SU-DHL-6 (cell line): Measurements from ENCODE around the gene NUSAP1.
"Not testable (repeated sequence)": the region's sequence is repeated elsewhere in the genome, so short reads cannot be mapped to it uniquely, and the experiment has no call there.

Source experiments
- H2AFZ ChIP-seq: fragments of 200-600 bp; sonication (generic); 2 replicates; pipeline ENCODE4 v1.6.1; 2014; ENCODE audit warnings: low read depth, mild to moderate bottlenecking, moderate library complexity, mixed read lengths, antibody characterized with exemption, low read length; ENCODE audit not compliant: severe bottlenecking
- H3F3A ChIP-seq: fragments of 200-600 bp; shearing (Covaris generic); 2 replicates; pipeline ENCODE4 v1.6.0; 2016; ENCODE audit warnings: antibody characterized with exemption, mild to moderate bottlenecking; ENCODE audit not compliant: insufficient read depth
- H3K27ac ChIP-seq: fragments of 200-600 bp; sonication (generic); 2 replicates; pipeline ENCODE4 v1.5.1; 2016; ENCODE audit warnings: low read depth, mild to moderate bottlenecking, low read length, moderate library complexity, mixed read lengths
- H3K27me3 ChIP-seq: fragments of 200-600 bp; sonication (generic), shearing (Covaris generic); 2 replicates; pipeline ENCODE4 v1.6.0; 2014; ENCODE audit warnings: mild to moderate bottlenecking, low read length
- H3K36me3 ChIP-seq: fragments of 200-600 bp; sonication (generic); 2 replicates; pipeline ENCODE4 v1.6.1; 2014; ENCODE audit warnings: mild to moderate bottlenecking, low read length, mixed read lengths
- H3K4me2 ChIP-seq: fragments of 300-600, 200-600 bp; shearing (Covaris generic), sonication (generic); 2 replicates; pipeline ENCODE4 v1.6.0; 2014; ENCODE audit warnings: low read length, low read depth, mild to moderate bottlenecking; ENCODE audit not compliant: poor library complexity, severe bottlenecking
- H3K4me3 ChIP-seq: fragments of 200-600 bp; sonication (generic); 2 replicates; pipeline ENCODE4 v1.5.1; 2014; ENCODE audit warnings: antibody characterized with exemption, low read length, mild to moderate bottlenecking, mixed read lengths; ENCODE audit not compliant: insufficient read depth, poor library complexity, severe bottlenecking
- H3K79me2 ChIP-seq: fragments of 200-600 bp; sonication (generic); 2 replicates; pipeline ENCODE4 v1.6.1; 2014; ENCODE audit warnings: mild to moderate bottlenecking, low read length, moderate library complexity; ENCODE audit not compliant: insufficient read depth
- H3K9ac ChIP-seq: fragments of 200-600 bp; sonication (generic); 2 replicates; pipeline ENCODE4 v1.7.0; 2014; ENCODE audit warnings: mild to moderate bottlenecking, low read length
- H3K9me2 ChIP-seq: fragments of 200-600 bp; sonication (generic); replicated peaks from 2 replicates; pipeline ENCODE4 v1.6.1; 2014; ENCODE audit warnings: low read length; ENCODE audit not compliant: insufficient read depth
- H3K9me3 ChIP-seq: fragments of 200-600 bp; sonication (generic); 2 replicates; pipeline ENCODE4 v1.6.1; 2014; ENCODE audit warnings: low read length, mixed read lengths; ENCODE audit not compliant: insufficient read depth
- H4K20me1 ChIP-seq: fragments of 200-600 bp; sonication (generic); 2 replicates; pipeline ENCODE4 v1.6.1; 2014; ENCODE audit warnings: low read depth, mild to moderate bottlenecking, antibody characterized with exemption, low read length, moderate library complexity, mixed read lengths
- EZH2phosphoT487 ChIP-seq: fragments of 200-600 bp; sonication (generic), shearing (Covaris generic); conservative IDR thresholded peaks from 2 replicates; pipeline ENCODE4 v1.6.1; 2018; ENCODE audit warnings: mild to moderate bottlenecking, antibody characterized with exemption, low read length, moderate library complexity, mixed read lengths
- TF ChIP-seq, protein P1 (sequence below): fragments of 200-600 bp; sonication (generic); IDR thresholded peaks from one replicate; pipeline ENCODE4 v1.5.1; 2017; ENCODE audit warnings: antibody characterized with exemption, mild to moderate bottlenecking, low read length, moderate library complexity; ENCODE audit not compliant: insufficient read depth, poor library complexity, severe bottlenecking

NUSAP1 gene

DNA sequence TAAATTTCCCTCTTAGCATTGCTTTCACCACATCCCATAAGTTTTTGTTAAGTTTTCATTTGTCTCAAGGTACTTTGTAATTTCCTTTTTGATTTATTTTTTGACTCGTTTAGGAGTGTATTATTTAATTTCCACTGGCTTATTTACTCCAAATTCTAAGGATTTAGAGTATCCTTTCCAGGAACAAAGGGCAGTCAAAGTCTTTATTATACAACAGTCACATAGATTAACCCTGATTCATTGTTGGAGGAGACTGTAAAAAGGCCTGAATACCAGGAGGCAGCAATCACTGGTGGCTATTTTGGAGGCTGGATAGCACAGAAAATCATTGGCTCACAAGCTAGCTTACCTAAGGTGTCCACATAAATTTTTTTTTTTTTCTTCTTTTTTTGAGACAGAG, 40.2 kb upstream of the NUSAP1 start:
- Histone ChIP-seq H3K36me3 (peaks cover 19% of the 10 kb centered on the region; the same call in 1 of the 2 replicates), H3K4me3 (no peak overlapping the region), H3K27me3 (no peaks in the 10 kb centered on the region), H4K20me1 (peaks cover 4% of the 10 kb centered on the region; the same call in 1 of the 2 replicates), H3K9ac (no peak overlapping the region), H3K27ac (no peak overlapping the region), H3K4me2 (no peak overlapping the region), H3K9me2 (no peaks in the 10 kb centered on the region), H3K79me2 (peaks cover 41% of the 10 kb centered on the region), H3K9me3 (no peaks in the 10 kb centered on the region), H2AFZ (no peak overlapping the region), H3F3A (peaks cover 20% of the 10 kb centered on the region)
- TF ChIP-seq, protein P1, sequence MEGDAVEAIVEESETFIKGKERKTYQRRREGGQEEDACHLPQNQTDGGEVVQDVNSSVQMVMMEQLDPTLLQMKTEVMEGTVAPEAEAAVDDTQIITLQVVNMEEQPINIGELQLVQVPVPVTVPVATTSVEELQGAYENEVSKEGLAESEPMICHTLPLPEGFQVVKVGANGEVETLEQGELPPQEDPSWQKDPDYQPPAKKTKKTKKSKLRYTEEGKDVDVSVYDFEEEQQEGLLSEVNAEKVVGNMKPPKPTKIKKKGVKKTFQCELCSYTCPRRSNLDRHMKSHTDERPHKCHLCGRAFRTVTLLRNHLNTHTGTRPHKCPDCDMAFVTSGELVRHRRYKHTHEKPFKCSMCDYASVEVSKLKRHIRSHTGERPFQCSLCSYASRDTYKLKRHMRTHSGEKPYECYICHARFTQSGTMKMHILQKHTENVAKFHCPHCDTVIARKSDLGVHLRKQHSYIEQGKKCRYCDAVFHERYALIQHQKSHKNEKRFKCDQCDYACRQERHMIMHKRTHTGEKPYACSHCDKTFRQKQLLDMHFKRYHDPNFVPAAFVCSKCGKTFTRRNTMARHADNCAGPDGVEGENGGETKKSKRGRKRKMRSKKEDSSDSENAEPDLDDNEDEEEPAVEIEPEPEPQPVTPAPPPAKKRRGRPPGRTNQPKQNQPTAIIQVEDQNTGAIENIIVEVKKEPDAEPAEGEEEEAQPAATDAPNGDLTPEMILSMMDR: no peak
- no peak for TF ChIP-seq EZH2phosphoT487

DNA sequence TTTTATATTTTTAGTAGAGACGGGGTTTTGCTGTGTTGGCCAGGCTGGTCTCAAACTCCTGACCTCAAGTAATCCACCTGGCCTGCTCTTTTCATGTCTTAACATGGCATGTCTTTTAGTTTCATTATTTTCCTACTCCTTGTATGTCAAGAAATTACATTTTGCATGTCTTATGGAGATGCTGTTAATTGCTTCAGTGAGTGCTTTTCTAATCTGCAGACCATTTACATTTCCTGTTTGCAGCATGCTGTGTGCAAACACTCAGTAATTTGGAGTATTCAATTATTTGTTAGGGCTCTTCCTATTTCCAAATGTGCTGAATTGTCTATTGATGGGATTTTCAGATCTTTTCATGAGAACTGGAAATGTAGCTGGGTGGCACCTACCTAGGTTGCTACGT, 31.5 kb upstream of the NUSAP1 start:
- not testable (repeated sequence) for H3K27me3 ChIP-seq, H3K9me3 ChIP-seq, H3K4me2 ChIP-seq, H3K9ac ChIP-seq, H3K4me3 ChIP-seq, H2AFZ ChIP-seq, H3K27ac ChIP-seq, H3K36me3 ChIP-seq, H4K20me1 ChIP-seq, H3K79me2 ChIP-seq, H3K9me2 ChIP-seq
- H3F3A ChIP-seq: peaks cover 29% of the 10 kb centered on the region; the same call in 1 of the 2 replicates

DNA sequence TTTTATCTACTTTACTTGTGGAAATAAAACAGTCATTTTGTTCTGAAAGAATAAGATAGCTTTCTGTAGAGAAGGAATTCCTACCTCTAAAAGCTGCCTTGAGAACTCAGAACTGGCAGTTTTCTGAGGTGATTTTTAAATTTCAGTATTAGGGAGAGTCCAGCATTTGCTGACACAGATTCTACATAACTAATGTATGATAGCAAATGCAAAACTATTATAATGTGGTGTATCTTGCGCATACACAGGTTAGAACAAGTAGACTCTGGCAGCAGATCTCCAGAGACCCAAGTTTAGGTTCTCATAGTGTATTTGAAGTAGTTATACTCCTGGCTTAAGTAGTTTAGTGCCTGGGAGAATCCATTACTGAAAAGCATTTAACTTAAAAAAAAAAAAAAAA, 31.1 kb upstream of the NUSAP1 start:
- Histone ChIP-seq H4K20me1 (no peaks in the 10 kb centered on the region), H3K9me2 (no peaks in the 10 kb centered on the region), H3K4me3 (no peak overlapping the region), H3K79me2 (no peaks in the 10 kb centered on the region), H3K9ac (no peak overlapping the region), H3K4me2 (no peak overlapping the region), H3K9me3 (no peaks in the 10 kb centered on the region), H2AFZ (no peak overlapping the region), H3F3A (peaks cover 33% of the 10 kb centered on the region; the same call in 1 of the 2 replicates), H3K27ac (no peak overlapping the region), H3K36me3 (peaks cover 8% of the 10 kb centered on the region; the same call in 1 of the 2 replicates), H3K27me3 (no peaks in the 10 kb centered on the region)
- TF ChIP-seq, protein P1: no peak

DNA sequence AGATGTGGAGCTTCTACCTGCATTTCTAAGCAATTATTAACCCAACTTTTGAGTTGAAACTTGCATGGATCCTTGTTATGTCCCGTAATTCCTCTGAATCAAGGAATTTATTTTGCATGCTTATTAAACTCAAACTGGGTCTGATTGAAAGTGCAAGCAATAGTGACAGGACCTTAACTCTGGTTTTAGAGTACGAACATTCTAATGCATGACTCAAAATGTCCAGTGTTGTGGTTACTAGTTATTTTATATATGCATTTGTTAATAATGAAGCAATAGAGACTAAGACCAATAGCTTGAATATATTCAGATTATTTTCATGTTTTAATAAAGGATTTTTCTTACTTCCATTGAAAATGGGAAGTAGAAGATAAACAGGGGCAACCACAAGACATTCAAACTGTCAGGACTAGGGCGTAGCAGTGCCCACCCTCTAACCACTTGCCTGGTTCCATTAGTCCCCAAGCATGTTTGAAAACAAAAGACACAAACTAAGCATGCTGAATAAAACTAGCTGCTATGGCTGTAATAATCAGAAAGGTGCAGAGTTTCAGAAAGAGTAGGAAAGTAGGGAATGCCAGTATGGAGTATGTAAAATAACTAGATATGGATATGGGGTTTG, 28.4 kb upstream of the NUSAP1 start:
- Histone ChIP-seq H3K36me3 (peaks cover 8% of the 10 kb centered on the region; the same call in 1 of the 2 replicates), H2AFZ (no peak overlapping the region), H3K9ac (no peak overlapping the region), H3K9me2 (no peaks in the 10 kb centered on the region), H3K27ac (no peak overlapping the region), H3F3A (peaks cover 40% of the 10 kb centered on the region; the same call in 1 of the 2 replicates), H3K27me3 (no peaks in the 10 kb centered on the region), H4K20me1 (no peaks in the 10 kb centered on the region), H3K4me2 (no peak overlapping the region), H3K79me2 (no peaks in the 10 kb centered on the region), H3K4me3 (no peak overlapping the region), H3K9me3 (no peaks in the 10 kb centered on the region)
- no peak for TF ChIP-seq EZH2phosphoT487
- TF ChIP-seq, protein P1: no peak
